Hepatocyte (in vitro differentiated cells): ENCODE results near the gene DOC2B. TPM values are rescaled to one million over a fixed set of nuclear protein-coding genes. Genes with fewer than 3 reads are reported as not detected.

Source experiments
- DNase-seq: peaks from one replicate; pipeline ENCODE4 v3.0.0-alpha.2; 2016; ENCODE audit warnings: low spot score
- H2AFZ ChIP-seq: fragments of 200-600 bp; sonication (generic); 2 replicates; pipeline ENCODE4 v1.6.0; 2016; ENCODE audit warnings: antibody characterized with exemption, mild to moderate bottlenecking
- H3K27ac ChIP-seq: fragments of 200-600 bp; sonication (generic); 2 replicates; pipeline ENCODE4 v1.5.1; 2016; ENCODE audit warnings: mild to moderate bottlenecking
- H3K27me3 ChIP-seq: fragments of 200-600 bp; sonication (generic); 2 replicates; pipeline ENCODE4 v1.6.1; 2016
- H3K36me3 ChIP-seq: fragments of 200-600 bp; sonication (generic); replicated peaks from 2 replicates; pipeline ENCODE4 v1.5.1; 2016; ENCODE audit warnings: low read depth; ENCODE audit not compliant: insufficient read depth
- H3K4me1 ChIP-seq: fragments of 200-600 bp; sonication (generic); 2 replicates; pipeline ENCODE4 v1.5.1; 2016; ENCODE audit warnings: mild to moderate bottlenecking, moderate library complexity; ENCODE audit not compliant: insufficient read depth
- H3K4me2 ChIP-seq: fragments of 200-600 bp; sonication (generic); 2 replicates; pipeline ENCODE4 v1.6.0; 2016
- H3K4me3 ChIP-seq: fragments of 200-600 bp; sonication (generic); 2 replicates; pipeline ENCODE4 v1.5.1; 2016; ENCODE audit warnings: mild to moderate bottlenecking
- H3K79me2 ChIP-seq: fragments of 200-600 bp; sonication (generic); 2 replicates; pipeline ENCODE4 v1.6.0; 2017; ENCODE audit warnings: mild to moderate bottlenecking
- H3K9me2 ChIP-seq: fragments of 200-600 bp; sonication (generic); replicated peaks from 2 replicates; pipeline ENCODE4 v1.6.0; 2017; ENCODE audit warnings: mild to moderate bottlenecking; ENCODE audit not compliant: insufficient read depth
- H3K9me3 ChIP-seq: fragments of 200-600 bp; sonication (generic); 2 replicates; pipeline ENCODE4 v1.5.1; 2016; ENCODE audit warnings: low read depth, mild to moderate bottlenecking
- H4K20me1 ChIP-seq: fragments of 200-600 bp; sonication (generic); 2 replicates; pipeline ENCODE4 v1.6.0; 2016; ENCODE audit warnings: mild to moderate bottlenecking; ENCODE audit not compliant: insufficient read depth, poor library complexity, severe bottlenecking
- CTCF ChIP-seq: fragments of 200-600 bp; sonication (generic); IDR thresholded peaks from 2 replicates; pipeline ENCODE4 v1.5.1; 2016; ENCODE audit warnings: antibody characterized with exemption, mild to moderate bottlenecking; ENCODE audit not compliant: poor library complexity
- EZH2 ChIP-seq: fragments of 200-600 bp; sonication (generic); IDR thresholded peaks from 2 replicates; pipeline ENCODE4 v1.6.1; 2016; ENCODE audit warnings: antibody characterized with exemption, mild to moderate bottlenecking, borderline replicate concordance
- EZH2phosphoT487 ChIP-seq: fragments of 200-600 bp; sonication (generic); IDR thresholded peaks from one replicate; pipeline ENCODE4 v1.6.1; 2018; ENCODE audit warnings: antibody characterized with exemption, mild to moderate bottlenecking, low read depth, moderate library complexity; ENCODE audit not compliant: unreplicated experiment, severe bottlenecking
- WGBS: methylation state at CpG from one replicate; pipeline ENCODE4 v1.1.6; 2016; ENCODE audit warnings: low lambda C conversion rate; ENCODE audit errors: missing lambda C conversion rate; 5-methylcytosine and 5-hydroxymethylcytosine counted together
- polyA plus RNA-seq: library from polyadenylated mRNA; unstranded; fragments of >200 nt; fragmentation: Nextera tagmentation; extraction: Ambion mirVana; gene quantifications from 2 replicates; pipeline ENCODE4 v1.2.1, GENCODE V29; 2016
- total RNA-seq: library from RNA; depleted of rRNA; stranded (reverse); fragments of >200 nt; gene quantifications from 2 replicates; pipeline ENCODE4 v1.2.3, GENCODE V29; 2014

DOC2B gene
- total and polyA plus RNA-seq, 2 experiments from 2014 or later, result 0.59 to 1.6 TPM

GRCh38 chr17:161481-161880 is 20.0 kb downstream of the DOC2B start:
- H3K9me3 ChIP-seq, result no peaks in the 10 kb centered on the region
- no peak overlapping the region for H3K4me3 ChIP-seq
- no peak overlapping the region for H3K4me2 ChIP-seq
- no peaks in the 10 kb centered on the region for H3K4me1 ChIP-seq
- H2AFZ ChIP-seq, result no peak overlapping the region
- H3K27ac ChIP-seq, result no peak overlapping the region
- H3K36me3 ChIP-seq, result no peaks in the 10 kb centered on the region
- TF ChIP-seq EZH2, result no peak
- TF ChIP-seq EZH2phosphoT487, result no peak
- TF ChIP-seq CTCF, result no peak
- H4K20me1 ChIP-seq, result no peaks in the 10 kb centered on the region
- no peak for DNase-seq
- WGBS, result 85% methylated on average over 10 of the region's 10 CpGs
- H3K79me2 ChIP-seq, result no peaks in the 10 kb centered on the region
- no peaks in the 10 kb centered on the region for H3K9me2 ChIP-seq
- no peaks in the 10 kb centered on the region for H3K27me3 ChIP-seq

- TF ChIP-seq CTCF (no peak), EZH2 (no peak)
- H3K9me2 ChIP-seq, result no peaks in the 10 kb centered on the region
Measured at GRCh38 chr17:160336-160735, 21.1 kb downstream of the DOC2B start.

GRCh38 chr17:159609-160008 is 21.8 kb downstream of the DOC2B start:
- no peak overlapping the region for H3K4me3 ChIP-seq
- DNase-seq, result no peak
- H3K9me3 ChIP-seq, result no peaks in the 10 kb centered on the region
- no peak overlapping the region for H3K4me2 ChIP-seq
- H3K36me3 ChIP-seq, result no peaks in the 10 kb centered on the region
- no peaks in the 10 kb centered on the region for H3K9me2 ChIP-seq
- no peaks in the 10 kb centered on the region for H3K27me3 ChIP-seq
- no peaks in the 10 kb centered on the region for H4K20me1 ChIP-seq
- TF ChIP-seq EZH2phosphoT487 (no peak), EZH2 (no peak), CTCF (no peak)
- 95% methylated on average over 15 of the region's 15 CpGs for WGBS
- no peaks in the 10 kb centered on the region for H3K79me2 ChIP-seq
- no peak overlapping the region for H2AFZ ChIP-seq
- no peak overlapping the region for H3K27ac ChIP-seq
- H3K4me1 ChIP-seq, result no peaks in the 10 kb centered on the region

More at GRCh38 chr17:160336-160735, 21.1 kb downstream of the DOC2B start:
- Histone ChIP-seq H3K4me3 (no peak overlapping the region), H3K4me2 (no peak overlapping the region), H3K9me3 (no peaks in the 10 kb centered on the region), H3K79me2 (no peaks in the 10 kb centered on the region), H4K20me1 (no peaks in the 10 kb centered on the region), H3K27me3 (no peaks in the 10 kb centered on the region), H3K27ac (no peak overlapping the region), H3K36me3 (no peaks in the 10 kb centered on the region), H3K4me1 (no peaks in the 10 kb centered on the region), H2AFZ (no peak overlapping the region)
- no peak for DNase-seq
- 94% methylated on average over 13 of the region's 13 CpGs for WGBS

GRCh38 chr17:158379-158778 is 23.1 kb downstream of the DOC2B start:
- H3K79me2 ChIP-seq, result no peaks in the 10 kb centered on the region
- H4K20me1 ChIP-seq, result no peaks in the 10 kb centered on the region
- DNase-seq, result no peak
- no peaks in the 10 kb centered on the region for H3K9me2 ChIP-seq
- TF ChIP-seq EZH2phosphoT487 (no peak), EZH2 (no peak), CTCF (no peak)
- H3K4me2 ChIP-seq, result no peak overlapping the region
- H3K4me1 ChIP-seq, result no peaks in the 10 kb centered on the region
- no peaks in the 10 kb centered on the region for H3K27me3 ChIP-seq
- no peak overlapping the region for H3K4me3 ChIP-seq
- no peaks in the 10 kb centered on the region for H3K36me3 ChIP-seq
- H3K9me3 ChIP-seq, result no peaks in the 10 kb centered on the region
- 93% methylated on average over 7 of the region's 7 CpGs for WGBS
- H3K27ac ChIP-seq, result no peak overlapping the region
- no peak overlapping the region for H2AFZ ChIP-seq
